Endothelial cell of hepatic sinusoid (primary cell): Measurements from ENCODE around the gene ALG2.
"Not testable (repeated sequence)": the region's sequence is repeated elsewhere in the genome, so short reads cannot be mapped to it uniquely, and the experiment has no call there.

Source experiments
- in situ Hi-C: cut with HindIII; loops from 2 replicates; pipeline ENCODE4 v1.10.0; 2017; ENCODE audit warnings: low sequenced_read_pairs

The ALG2 gene

DNA sequence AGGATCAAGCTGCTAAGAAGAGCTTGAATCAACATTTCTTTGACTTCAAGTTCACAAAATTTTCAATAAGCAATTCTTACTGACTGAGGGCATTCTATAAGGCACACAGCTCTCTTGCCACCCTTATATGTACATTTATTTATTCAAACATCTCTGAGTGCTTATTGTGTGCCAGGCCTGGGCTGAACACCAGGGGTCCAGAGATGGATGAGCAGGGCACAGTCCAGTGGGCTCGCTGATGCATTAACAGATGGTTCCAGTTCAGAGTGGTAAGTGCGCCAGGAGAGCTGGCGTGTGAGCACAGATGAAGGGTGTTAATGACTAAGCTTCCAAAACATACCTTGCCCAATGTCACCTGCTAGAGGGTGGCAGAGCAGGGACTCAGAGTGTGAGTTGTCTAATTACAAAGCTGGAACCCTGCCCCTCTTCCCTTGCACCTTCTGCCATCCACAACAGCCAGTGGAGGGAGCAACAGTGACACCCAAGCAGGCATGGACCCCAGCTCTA is 24.6 kb downstream of the ALG2 start:
- in situ Hi-C loops, result no loop called here

DNA sequence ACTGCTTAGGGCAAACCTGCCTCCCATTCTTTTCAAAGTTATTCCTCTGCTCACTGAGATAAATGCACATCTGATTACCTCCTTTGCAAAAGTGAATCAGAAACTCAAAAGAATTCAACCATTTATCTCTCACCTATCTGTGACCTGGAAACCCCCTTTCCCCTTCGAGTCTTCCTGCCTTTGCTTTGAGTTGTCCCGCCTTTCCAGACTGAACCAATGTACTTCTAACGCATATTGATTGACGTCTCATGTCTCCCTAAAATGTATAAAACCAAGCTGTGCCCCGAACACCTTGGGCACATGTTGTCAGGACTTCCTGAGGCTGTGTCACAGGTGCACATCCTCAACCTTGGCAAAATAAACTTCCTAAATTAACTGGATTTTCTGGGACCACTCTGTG is 25.3 kb downstream of the ALG2 start:
- in situ Hi-C loops, result not testable (repeated sequence)

DNA sequence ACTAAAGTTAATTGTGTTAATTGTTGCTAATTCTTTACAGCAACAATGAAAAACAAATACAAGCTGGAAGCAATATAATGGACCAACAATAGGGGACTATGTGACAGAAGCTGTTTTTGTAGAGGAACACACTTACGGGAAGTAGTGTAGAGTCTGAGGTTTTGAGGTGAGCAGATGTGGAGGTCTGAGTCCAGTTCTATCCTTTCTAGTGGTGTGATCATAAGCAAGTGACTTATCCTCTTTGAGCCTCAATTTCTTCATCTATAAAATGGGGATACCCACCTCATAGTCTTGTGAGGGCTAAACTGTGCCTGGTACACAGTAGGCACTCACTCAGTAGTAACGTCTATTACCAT is 28.3 kb downstream of the ALG2 start:
- in situ Hi-C loops, result no loop called here

- in situ Hi-C loops, result no loop called here
These were observed 28.8 kb downstream of the ALG2 start for GRCh38 chr9:99192786-99193465.

- in situ Hi-C loops, result no loop called here
These were observed 31.0 kb downstream of the ALG2 start for GRCh38 chr9:99190597-99191283.

GRCh38 chr9:99189887-99190596 is 31.7 kb downstream of the ALG2 start:
- in situ Hi-C loops, result no loop called here

DNA sequence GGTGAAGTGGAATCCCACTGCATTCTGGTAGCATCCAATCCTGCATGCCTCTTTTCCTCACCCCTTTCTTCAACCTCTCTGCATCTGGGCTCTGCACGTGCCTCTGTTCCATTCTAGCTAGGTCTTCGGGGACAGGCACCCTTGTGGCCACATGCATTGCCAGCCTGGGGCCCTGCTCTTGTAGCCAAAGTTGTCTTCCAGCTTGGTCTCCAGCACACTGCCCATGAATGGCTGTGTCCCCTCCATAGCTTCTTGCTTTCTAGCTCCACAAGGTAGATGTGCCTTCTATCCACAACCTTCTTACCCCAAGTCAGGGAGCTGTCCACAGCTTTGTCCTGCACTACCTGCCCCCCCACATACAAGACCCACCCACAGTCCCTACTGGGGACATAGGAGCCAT is 32.6 kb downstream of the ALG2 start:
- in situ Hi-C loops, result no loop called here

DNA sequence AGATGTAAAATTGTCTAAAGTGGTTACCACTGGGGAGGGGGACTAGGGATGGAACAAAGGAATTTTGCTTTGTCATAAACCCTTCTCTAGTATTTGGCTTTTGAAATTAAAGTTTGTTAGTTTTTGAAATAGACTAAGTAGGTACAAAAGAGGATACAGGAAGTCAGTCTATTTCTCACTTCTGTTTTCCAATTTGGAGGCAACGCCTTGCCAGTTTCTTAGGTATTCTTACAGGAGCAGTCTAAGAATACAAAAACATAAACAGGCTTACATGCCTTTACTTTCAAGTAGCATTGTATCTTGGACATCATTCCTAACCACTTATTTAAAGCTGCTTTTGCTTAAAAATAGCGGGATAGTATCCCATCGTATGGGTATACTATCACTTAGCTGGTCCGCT is 34.4 kb downstream of the ALG2 start:
- in situ Hi-C loops, result no loop called here

DNA sequence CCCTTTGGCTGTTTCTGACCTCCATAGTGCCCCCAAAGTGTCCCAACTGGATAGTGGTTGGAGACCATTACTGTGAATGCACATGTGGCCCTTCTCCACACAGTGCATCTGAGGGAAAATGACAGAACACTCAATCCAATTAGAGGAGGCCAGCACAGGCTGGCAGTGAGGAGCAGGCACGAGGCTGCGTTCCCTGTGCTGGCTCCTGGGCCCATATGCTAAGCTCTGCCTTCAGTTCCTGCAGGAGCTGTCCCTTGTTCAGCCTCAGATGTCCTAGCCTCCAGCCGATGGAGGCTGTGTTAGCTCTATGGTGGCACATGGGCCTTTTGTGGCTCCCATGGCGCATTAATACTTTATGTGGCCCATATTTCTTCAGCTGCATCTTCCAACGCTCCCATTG is 35.8 kb downstream of the ALG2 start:
- in situ Hi-C loops, result no loop called here

DNA sequence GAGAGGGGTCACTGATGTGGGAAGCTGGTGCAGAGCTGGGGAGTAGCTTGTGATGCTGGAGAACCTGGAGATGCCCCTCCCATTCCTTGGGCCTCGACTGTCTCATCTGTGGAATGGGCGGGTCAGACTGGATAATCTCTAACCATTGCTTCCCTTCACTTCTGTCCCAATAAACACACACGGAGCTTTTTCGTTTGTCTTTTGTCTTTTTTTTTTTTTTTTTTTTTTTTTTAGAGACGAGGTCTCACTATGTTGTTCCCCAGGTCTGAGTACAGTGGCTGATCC is 36.5 kb downstream of the ALG2 start:
- in situ Hi-C loops, result no loop called here

- in situ Hi-C loops, result no loop called here
These were observed 37.0 kb downstream of the ALG2 start for GRCh38 chr9:99184475-99185347.

- in situ Hi-C loops, result no loop called here
These were observed 37.6 kb downstream of the ALG2 start for GRCh38 chr9:99184110-99184474.

GRCh38 chr9:99183616-99184015 is 38.1 kb downstream of the ALG2 start:
- in situ Hi-C loops, result no loop called here

- in situ Hi-C loops, result no loop called here
These were observed 39.4 kb downstream of the ALG2 start for GRCh38 chr9:99182356-99182755.

GRCh38 chr9:99181621-99182020 is 40.1 kb downstream of the ALG2 start:
- in situ Hi-C loops, result no loop called here

DNA sequence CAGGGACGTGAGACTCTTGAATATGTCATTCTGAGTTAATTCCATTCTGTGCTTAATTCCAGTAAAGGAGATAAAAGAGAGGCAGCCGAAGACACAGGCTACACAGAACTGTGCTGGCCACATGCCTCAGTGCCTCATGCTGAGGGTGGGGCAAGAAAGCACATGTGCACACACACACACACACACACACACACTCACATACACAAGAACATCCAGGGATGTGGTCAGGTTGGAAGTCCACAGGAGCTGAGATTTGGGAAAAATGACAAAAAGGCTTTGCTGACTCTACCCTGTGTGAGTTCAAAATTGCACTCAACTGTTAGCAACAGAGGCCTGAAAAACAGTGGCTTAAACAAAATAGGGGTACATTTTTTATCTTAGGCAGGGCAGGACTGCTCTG is 40.5 kb downstream of the ALG2 start:
- in situ Hi-C loops, result no loop called here

- in situ Hi-C loops, result no loop called here
These were observed 41.1 kb downstream of the ALG2 start for GRCh38 chr9:99180662-99181061.

GRCh38 chr9:99180199-99180598 is 41.5 kb downstream of the ALG2 start:
- in situ Hi-C loops, result no loop called here

GRCh38 chr9:99178912-99179872 is 42.5 kb downstream of the ALG2 start:
- in situ Hi-C loops, result no loop called here
